ENCODE measurements around the gene ENPP6. TPM values are rescaled to one million over a fixed set of nuclear protein-coding genes. Genes with fewer than 3 reads are reported as not detected.
A peak's percentile ranks its signal among the peaks of the same experiment; 100 is the strongest.
"Not testable (repeated sequence)": the region's sequence is repeated elsewhere in the genome, so short reads cannot be mapped to it uniquely, and the experiment has no call there.

Gene ENPP6
- total RNA-seq, 1 donor from 2014 or later, result not detected

- no peak for DNase-seq
- intact Hi-C loops (cut with micrococcal nuclease), result no loop called here
- ATAC-seq, result no peak
Observed at GRCh38 chr4:184238072-184238745, 20.5 kb upstream of the ENPP6 start.

- intact Hi-C loops (cut with micrococcal nuclease), result no loop called here
- DNase-seq (no peak), ATAC-seq (no peak)
Observed at GRCh38 chr4:184237612-184238011, 19.9 kb upstream of the ENPP6 start.

DNA sequence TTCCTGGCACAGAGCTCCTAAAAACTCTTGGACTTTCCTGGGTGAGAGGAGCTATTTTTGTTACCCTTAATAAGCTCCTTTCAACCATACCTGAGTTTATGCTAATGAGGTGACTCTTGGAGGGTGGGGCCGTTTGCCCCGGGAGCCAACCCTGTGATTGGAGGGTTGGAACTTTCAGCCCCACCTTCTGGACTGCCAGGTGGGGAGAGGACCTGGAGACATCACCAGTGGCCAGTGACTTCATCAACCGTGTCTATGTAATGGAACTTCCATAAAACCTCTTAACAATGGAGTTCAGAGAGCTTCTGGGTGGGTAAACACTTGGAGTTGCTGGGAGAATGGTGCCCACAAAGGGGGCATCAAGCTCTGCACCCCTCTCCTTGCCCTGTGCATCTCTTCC is 17.9 kb upstream of the ENPP6 start:
- DNase-seq (no peak), ATAC-seq (no peak)
- intact Hi-C loops (cut with micrococcal nuclease), result no loop called here

DNA sequence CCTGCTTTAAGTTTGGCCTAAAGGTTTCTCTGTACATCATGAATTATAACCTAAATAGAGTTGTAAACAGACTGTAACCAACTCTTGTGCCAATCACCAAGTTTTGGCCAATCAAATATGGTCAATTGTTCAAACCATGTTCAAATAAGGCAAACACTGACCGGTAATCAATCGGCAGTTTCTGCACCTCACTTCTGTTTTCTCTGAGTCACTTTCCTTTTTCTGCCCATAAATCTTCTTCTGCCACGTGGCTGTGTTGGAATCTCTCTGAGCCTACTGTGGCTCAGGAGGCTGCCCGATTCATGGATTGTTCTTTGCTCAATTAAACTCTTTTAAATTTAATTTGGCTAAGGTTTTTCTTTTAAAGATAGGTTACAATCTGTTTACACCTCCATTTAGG is 16.5 kb upstream of the ENPP6 start:
- intact Hi-C loops (cut with micrococcal nuclease), result no loop called here
- ATAC-seq, result no peak
- DNase-seq, result no peak

GRCh38 chr4:184232975-184233374 is 15.3 kb upstream of the ENPP6 start:
- ATAC-seq (no peak), DNase-seq (no peak)
- intact Hi-C loops (cut with micrococcal nuclease), result no loop called here

DNA sequence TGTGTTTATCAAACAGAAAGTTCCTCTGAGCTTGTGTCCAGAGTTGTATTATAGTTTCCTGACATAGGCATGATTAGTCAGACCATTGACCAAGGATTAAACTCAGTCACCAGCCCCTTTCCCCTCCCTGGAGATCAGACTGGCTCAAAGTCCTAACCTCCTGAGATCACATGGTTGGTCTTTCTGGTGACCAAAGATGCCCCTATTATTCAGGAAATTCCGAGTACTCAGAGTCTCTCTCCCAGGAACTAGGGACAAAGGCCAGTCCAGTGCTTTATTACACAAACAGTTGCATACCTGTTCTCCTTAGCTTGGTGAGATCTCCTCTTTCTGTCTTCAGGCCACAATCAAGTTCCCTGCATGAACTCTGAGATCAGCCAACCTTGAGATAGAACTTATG is 14.5 kb upstream of the ENPP6 start:
- DNase-seq (no peak), ATAC-seq (no peak)
- intact Hi-C loops (cut with micrococcal nuclease), result no loop called here

GRCh38 chr4:184231573-184231972 is 13.9 kb upstream of the ENPP6 start:
- intact Hi-C loops (cut with micrococcal nuclease), result no loop called here
- ATAC-seq (peak; percentile 77), DNase-seq (no peak)

GRCh38 chr4:184228056-184228705 is 10.5 kb upstream of the ENPP6 start:
- DNase-seq (no peak), ATAC-seq (no peak)
- intact Hi-C loops (cut with micrococcal nuclease), result no loop called here

DNA sequence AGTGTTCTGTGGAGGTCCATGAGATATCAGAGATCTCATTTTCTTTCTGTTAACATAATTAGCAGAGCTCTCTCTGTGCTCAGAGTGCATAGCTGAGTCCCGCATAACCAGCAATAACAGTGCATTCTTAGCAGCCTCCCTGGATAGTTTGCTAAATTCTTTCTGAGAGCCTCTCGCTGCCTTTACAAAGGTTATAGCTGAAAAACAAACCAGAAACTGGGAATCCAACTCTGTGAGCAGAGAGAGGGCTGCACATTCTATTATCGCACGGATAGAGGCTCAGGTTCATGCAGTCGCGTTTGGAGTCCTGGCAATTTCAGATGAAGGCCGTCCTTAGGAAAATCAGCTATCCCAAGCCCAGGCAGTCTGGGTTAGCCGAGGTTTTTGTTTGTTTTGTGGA is 1.2 kb downstream of the ENPP6 start:
- intact Hi-C loops (cut with micrococcal nuclease), result no loop called here
- no peak for DNase-seq
- ATAC-seq, result no peak

DNA sequence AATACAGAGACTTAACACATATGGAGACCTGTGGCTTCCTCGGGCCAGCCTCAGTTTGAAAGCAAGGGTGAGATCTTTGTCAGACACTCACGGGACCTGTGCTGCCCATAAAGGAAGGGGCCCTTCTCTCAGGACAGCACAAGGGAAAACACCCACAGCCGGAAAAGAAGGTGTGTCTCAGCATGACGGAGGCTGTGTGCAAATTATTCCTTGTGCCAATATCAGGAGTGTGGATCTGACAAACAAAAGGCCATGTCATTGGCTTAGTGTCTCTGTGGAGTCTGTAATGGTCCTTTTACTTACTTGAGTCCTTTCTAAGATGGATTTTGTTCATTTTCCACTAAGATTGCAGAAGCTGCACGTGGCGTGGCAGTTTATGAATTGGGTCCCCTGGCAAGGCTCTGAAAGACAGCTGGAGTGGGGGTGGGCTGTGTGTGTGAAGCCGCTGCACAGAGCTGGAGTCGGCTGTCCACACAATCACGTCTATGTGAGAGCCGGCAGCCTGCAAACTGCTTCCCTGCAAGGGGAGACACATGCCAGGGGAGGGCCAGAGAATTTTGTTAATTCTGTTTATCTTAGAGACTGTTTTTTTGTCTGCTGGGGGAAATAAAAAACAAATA is 1.9 kb downstream of the ENPP6 start:
- no peak for ATAC-seq
- intact Hi-C loops (cut with micrococcal nuclease), result no loop called here
- DNase-seq, result no peak

DNA sequence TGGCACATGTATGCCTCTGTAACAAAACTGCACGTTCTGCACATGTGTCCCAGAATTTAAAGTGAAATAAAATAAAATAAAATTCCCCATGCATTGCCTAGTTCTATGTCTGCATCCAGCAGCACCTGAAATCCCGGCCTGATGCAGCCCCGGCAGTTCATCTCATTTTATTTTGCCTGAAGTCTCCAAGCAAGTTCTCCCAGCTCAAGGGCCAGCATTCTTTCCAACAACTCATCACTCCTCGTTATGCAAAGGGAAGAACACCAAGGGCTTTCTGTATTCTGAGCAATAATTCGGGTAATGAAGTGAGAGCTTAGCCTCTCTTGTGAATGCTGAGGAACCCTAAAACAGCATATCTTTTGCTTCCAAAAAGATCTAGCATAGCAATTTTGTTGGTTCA is 2.7 kb downstream of the ENPP6 start:
- ATAC-seq (no peak), DNase-seq (no peak)
- intact Hi-C loops (cut with micrococcal nuclease), result no loop called here

GRCh38 chr4:184207734-184208607 is 9.7 kb downstream of the ENPP6 start:
- DNase-seq; ATAC-seq; intact Hi-C loops (cut with micrococcal nuclease): not testable (repeated sequence)

GRCh38 chr4:184205243-184205642 is 12.4 kb downstream of the ENPP6 start:
- intact Hi-C loops (cut with micrococcal nuclease), result no loop called here
- DNase-seq (no peak), ATAC-seq (no peak)

GRCh38 chr4:184203300-184203699 is 14.4 kb downstream of the ENPP6 start:
- DNase-seq, result no peak
- no peak for ATAC-seq
- intact Hi-C loops (cut with micrococcal nuclease), result no loop called here

DNA sequence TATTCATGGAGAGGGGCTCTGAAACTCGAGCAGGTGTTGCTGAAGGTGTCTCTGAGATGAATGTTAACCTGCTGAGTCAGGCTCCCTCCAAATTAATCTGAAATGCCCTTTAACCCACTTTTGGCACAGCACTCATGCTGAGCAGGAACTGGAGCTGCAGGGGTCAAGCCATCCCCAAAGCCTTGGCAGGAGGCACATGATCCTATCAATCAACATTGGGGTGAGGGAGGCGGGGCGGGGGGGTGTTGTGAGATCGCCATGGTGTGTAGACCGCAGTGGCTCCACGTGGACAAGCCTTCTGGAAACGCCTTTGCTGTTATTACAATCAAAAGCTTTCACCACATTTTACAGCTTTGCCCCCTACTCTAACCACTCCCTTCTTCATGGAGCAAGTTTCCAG is 16.5 kb downstream of the ENPP6 start:
- DNase-seq (no peak), ATAC-seq (no peak)
- intact Hi-C loops (cut with micrococcal nuclease), result loop anchor here (2.0 kb wide), 1 partner anchor 32 kb away; no protein-coding TSS in a partner anchor

DNA sequence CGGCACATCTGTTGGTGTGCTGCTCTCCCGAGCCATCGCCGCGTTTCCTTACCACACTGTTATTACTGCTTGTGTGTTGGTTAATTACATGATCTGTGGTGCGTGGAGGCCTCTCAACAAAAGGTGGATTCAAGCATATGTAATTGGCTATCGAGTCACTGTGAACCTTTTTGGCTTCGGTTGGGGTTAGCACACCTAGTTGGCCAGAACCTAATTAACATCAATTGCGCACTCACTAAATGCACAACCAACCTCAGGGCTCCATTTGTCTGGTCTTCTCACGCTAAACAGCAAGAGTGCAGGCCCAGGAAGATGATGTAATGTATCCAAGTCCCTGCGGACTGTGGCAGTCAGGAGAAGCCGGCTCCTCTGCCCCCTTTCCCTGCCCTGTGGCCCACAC is 17.4 kb downstream of the ENPP6 start:
- ATAC-seq, result no peak
- intact Hi-C loops (cut with micrococcal nuclease), result loop anchor here (2.0 kb wide), 1 partner anchor 31 kb away; no protein-coding TSS in a partner anchor
- DNase-seq, result no peak

- ATAC-seq (no peak), DNase-seq (no peak)
- intact Hi-C loops (cut with micrococcal nuclease), result loop anchor here (2.0 kb wide), 1 partner anchor 31 kb away; no protein-coding TSS in a partner anchor
Observed at GRCh38 chr4:184199780-184200179, 17.9 kb downstream of the ENPP6 start.

- no peak for DNase-seq
- intact Hi-C loops (cut with micrococcal nuclease), result no loop called here
- no peak for ATAC-seq
Observed at GRCh38 chr4:184198190-184198589, 19.5 kb downstream of the ENPP6 start.

DNA sequence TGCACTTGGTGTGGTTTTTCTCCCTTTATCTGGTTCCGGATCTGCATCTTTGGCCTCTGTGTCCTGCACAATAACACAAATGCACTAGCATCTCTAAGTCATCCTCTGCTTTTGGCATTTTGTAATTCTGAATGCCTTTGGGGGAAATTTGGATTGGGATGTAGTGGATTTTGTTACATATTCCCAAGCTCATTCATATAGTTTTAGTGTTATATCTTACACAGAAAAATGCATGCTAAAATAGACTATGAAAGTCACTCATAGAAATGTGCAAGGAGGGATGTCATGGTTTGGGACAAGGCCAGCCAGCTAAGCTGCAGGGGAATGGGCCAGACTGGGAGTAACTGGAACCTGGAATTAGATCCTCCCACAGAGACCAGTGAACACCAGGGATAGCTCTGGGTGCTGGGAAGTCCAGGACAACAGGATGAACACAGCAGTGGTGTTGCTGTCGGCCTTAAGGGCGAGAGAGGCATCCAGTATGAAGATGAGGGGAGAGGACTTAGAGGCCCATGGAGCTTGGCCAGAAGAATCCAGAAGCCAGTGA is 20.1 kb downstream of the ENPP6 start:
- ATAC-seq (no peak), DNase-seq (no peak)
- intact Hi-C loops (cut with micrococcal nuclease), result no loop called here

Measured in left ventricle myocardium superior (tissue), 1 donor.